Measurements from ENCODE around the gene HACD1. TPM values are rescaled to one million over a fixed set of nuclear protein-coding genes. Genes with fewer than 3 reads are reported as not detected.

The HACD1 gene
- total and polyA plus RNA-seq, 2 donors (not counting 3 experiments of a cell fraction or from before 2014, with no cell fraction given), result 17.4 to 25.2 TPM

GRCh38 chr10:17644485-17644943, 27.3 kb upstream of the HACD1 start:
- H3K27ac ChIP-seq (ENCODE audit: insufficient read depth, low read depth, low read length), result peak overlapping the region; percentile 95
- dilution Hi-C loops (cut with MboI; ENCODE audit: extremely low pct_ligation_motif_present, low sequenced_read_pairs), result no loop called here
- TSS peak; percentile 57 for BruUV-seq (replicated peaks)
- H3K79me2 ChIP-seq (ENCODE audit: control insufficient read depth, insufficient read depth, low read length), result peaks cover 56% of the 10 kb centered on the region
- H3K9me1 ChIP-seq (replicated peaks; ENCODE audit: control insufficient read depth, extremely low read depth, insufficient read depth, low read length), result no peaks in the 10 kb centered on the region
- ChIA-PET POLR2A (interaction anchor here (1.0 to 2.4 kb wide), 3 partner anchors 27 to 827 kb away, joined by 3 to 16 read pairs (median 8); partner anchors contain the start of genes HACD1 and RSU1), CTCF (interaction anchor here (1.1 to 2.0 kb wide), 13 partner anchors 11 to 835 kb away, joined by 3 to 17 read pairs (median 4); partner anchors contain the start of gene HACD1)
- peak; percentile 4 for FAIRE-seq
- peaks cover 21% of the 10 kb centered on the region for H3K4me1 ChIP-seq (ENCODE audit: control insufficient read depth, extremely low read depth, insufficient read depth, low read length)
- peak overlapping the region; percentile 94 for H3K9ac ChIP-seq (replicated peaks; ENCODE audit: extremely low read depth, insufficient read depth, low read length)
- peak overlapping the region; percentile 91 for H3K4me2 ChIP-seq (ENCODE audit: insufficient read depth, low read length)
- DNase-seq (ENCODE audit: low read depth, low spot score), result no peak
- intact Hi-C loops (cut with micrococcal nuclease), result loop anchor here (1.0 to 5.0 kb wide), 4 partner anchors 21 to 193 kb away; partner anchors contain the start of gene HACD1
- H3K4me3 ChIP-seq (replicated peaks in 1 of 3; ENCODE audit: insufficient read depth in 1 of 3, low read depth in 1 of 3, low read length in 3 of 3), result peak overlapping the region; percentile 36 to 90 (median 84)
- no peaks in the 10 kb centered on the region for H3K36me3 ChIP-seq (ENCODE audit: control insufficient read depth in 2 of 2, extremely low read depth in 1 of 2, insufficient read depth in 2 of 2, low read length in 2 of 2)
- peak overlapping the region; percentile 42 for H2AFZ ChIP-seq (ENCODE audit: low read depth, low read length)
- TF ChIP-seq EZH2 (IDR thresholded peaks at IDR 0.05; ENCODE audit: borderline replicate concordance, low read depth, low read length, severe bottlenecking), result no peak
- no peak for TF ChIP-seq CTCF (IDR thresholded peaks at IDR 0.05; ENCODE audit: extremely low read depth in 1 of 2, insufficient read depth in 1 of 2, low read depth in 1 of 2, low read length in 2 of 2)
- TF ChIP-seq MYC (IDR thresholded peaks at IDR 0.05; ENCODE audit: low read depth, low read length), result no peak
- H3K9me3 ChIP-seq (replicated peaks; ENCODE audit: control insufficient read depth, insufficient read depth, low read length), result no peaks in the 10 kb centered on the region
- H3K27me3 ChIP-seq (ENCODE audit: control insufficient read depth in 2 of 2, insufficient read depth in 2 of 2, low read length in 2 of 2), result no peaks in the 10 kb centered on the region
- no peaks in the 10 kb centered on the region for H4K20me1 ChIP-seq (replicated peaks; ENCODE audit: control insufficient read depth, extremely low read depth, insufficient read depth, low read length)

Measured in endothelial cell of umbilical vein (primary cell).